GM19193 (cell line): ENCODE results near the gene EHMT1.

Experiments used
- POLR2A ChIP-seq: IDR thresholded peaks from 4 replicates; pipeline ENCODE4 v1.6.1; 2011; ENCODE audit not compliant: insufficient read depth, insufficient read length; ENCODE audit errors: extremely low read depth

The EHMT1 gene

GRCh38 chr9:137771580-137771979 lies 152.8 kb downstream of the EHMT1 start:
- TF ChIP-seq POLR2A = no peak

- TF ChIP-seq POLR2A = no peak
These were observed 153.6 kb downstream of the EHMT1 start for GRCh38 chr9:137772281-137772873.

GRCh38 chr9:137774775-137775386 lies 156.1 kb downstream of the EHMT1 start:
- TF ChIP-seq POLR2A = no peak

GRCh38 chr9:137776306-137776995 lies 157.6 kb downstream of the EHMT1 start:
- no peak for TF ChIP-seq POLR2A

- TF ChIP-seq POLR2A = no peak
These were observed 159.0 kb downstream of the EHMT1 start for GRCh38 chr9:137777761-137778160.

DNA sequence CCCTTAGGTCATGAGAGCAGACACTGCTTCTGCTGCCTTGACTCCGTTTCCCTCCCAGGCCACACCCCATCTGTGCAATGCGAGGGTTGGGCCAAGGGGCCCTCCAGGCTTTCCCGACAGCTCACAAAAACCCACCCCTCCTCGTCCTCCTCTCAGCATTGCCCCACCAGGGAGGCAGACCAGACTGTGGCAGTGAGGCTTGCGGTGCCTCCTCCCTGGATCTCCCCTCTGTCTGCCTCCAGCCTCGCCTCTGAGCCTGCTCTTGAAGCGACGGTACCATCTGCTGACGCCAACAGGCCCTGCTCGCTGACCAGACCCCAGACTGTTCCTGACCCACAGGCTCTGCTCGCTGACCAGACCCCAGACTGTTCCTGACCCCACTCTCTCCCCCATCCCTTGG lies 159.5 kb downstream of the EHMT1 start:
- no peak for TF ChIP-seq POLR2A

DNA sequence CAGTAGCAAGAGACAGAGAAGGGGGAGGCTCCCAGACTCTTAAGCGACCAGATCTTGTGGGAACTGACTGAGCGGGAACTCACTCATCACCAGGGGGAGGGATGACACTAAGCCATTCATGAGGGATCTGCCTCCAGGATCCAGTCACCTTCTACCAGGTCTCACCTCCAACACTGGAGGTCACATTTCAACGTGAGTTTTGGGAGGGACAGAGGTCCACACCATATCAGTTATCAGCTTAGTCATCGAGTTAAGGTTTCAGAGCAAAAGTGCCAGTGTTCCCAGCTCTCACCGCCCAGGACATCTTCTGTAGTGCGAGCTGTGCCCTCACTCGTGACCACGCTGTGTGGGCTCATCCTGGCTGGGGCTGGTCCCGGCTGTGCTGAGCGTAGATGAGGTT lies 160.1 kb downstream of the EHMT1 start:
- no peak for TF ChIP-seq POLR2A

DNA sequence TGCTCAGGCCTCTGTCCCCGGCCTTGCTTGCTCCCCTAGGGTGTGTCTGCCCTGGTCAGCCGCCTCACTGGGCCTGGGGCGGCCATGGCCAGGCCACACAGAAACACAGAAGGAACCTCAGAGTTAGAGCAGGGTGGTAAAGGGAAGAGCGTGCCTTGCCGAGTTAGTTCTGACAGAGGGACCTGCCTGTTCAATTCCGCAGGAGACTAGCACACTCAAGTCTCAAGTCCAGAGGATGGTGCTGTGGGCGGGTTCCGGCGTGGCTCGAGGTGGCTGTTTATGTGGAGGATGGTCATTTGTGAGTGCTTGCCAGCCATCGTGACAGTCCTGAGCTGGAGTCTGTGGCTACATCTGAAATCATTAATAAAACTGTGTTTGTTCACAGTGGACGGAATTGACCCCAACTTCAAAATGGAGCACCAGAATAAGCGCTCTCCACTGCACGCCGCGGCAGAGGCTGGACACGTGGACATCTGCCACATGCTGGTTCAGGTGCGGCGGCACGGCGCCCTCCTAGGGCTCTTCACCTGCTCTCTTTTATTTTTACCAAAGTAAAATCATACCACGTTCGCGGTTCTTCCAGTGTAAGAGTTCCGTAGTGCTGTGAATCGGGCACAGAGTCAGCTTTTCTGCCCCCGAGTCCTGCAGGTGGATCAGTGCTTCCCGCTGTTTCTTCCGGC lies 163.2 kb downstream of the EHMT1 start:
- no peak for TF ChIP-seq POLR2A

- TF ChIP-seq POLR2A = no peak
These were observed 164.7 kb downstream of the EHMT1 start for GRCh38 chr9:137783521-137783920.

DNA sequence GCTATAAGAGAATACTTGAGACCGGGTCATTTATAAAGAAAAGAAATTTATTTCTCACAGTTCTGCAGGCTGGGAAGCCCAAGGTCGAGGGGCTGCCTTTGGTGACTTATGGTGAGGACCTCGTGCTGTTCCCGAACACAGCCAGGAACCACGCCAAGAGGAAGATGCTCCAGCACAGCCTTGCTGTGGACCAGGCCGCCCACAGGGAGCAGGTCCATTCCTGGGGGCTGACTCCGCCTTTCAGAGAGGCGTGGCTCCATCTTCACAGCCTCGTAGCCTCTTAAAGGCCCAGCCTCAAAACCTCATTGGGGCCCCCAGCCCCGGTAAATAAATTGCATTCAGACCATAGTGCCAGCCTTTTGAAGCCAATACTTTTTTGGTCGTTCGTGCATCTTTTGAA lies 165.2 kb downstream of the EHMT1 start:
- TF ChIP-seq POLR2A = no peak

- TF ChIP-seq POLR2A = no peak
These were observed 166.1 kb downstream of the EHMT1 start for GRCh38 chr9:137784641-137785513.

GRCh38 chr9:137785704-137786161 lies 166.9 kb downstream of the EHMT1 start:
- no peak for TF ChIP-seq POLR2A

- TF ChIP-seq POLR2A = no peak
These were observed 167.7 kb downstream of the EHMT1 start for GRCh38 chr9:137786511-137786920.

GRCh38 chr9:137787381-137787780 lies 168.6 kb downstream of the EHMT1 start:
- no peak for TF ChIP-seq POLR2A
